ENCODE results near the gene PUS1. TPM values are rescaled to one million over a fixed set of nuclear protein-coding genes. Genes with fewer than 3 reads are reported as not detected.

The PUS1 gene
- total and polyA plus RNA-seq, 7 donors, result 11.7 to 46.8 (median 20.1) TPM

GRCh38 chr12:131986910-131987309 lies 57.8 kb downstream of the PUS1 start:
- Histone ChIP-seq H3K4me1 (no peaks in the 10 kb centered on the region), H3K36me3 (ENCODE audit: insufficient read depth in 1 of 2, low read depth in 1 of 2) (peaks cover 4 to 99% of the 10 kb centered on the region in 2 donors), H3K9me3 (no peaks in the 10 kb centered on the region), H3K27ac (no peak overlapping the region), H3K4me3 (no peak overlapping the region), H3K27me3 (ENCODE audit: insufficient read depth in 3 of 3, low read length in 2 of 3) (no peaks in the 10 kb centered on the region)
- no peak for TF ChIP-seq CTCF (IDR thresholded peaks at IDR 0.05)
- DNase-seq (no peak), ATAC-seq (no peak)
- intact Hi-C loops (cut with DNase I), result no loop called here
- 91 to 92% (median 92%) methylated on average over 5 of the region's 5 CpGs for WGBS, 3 donors

- Histone ChIP-seq H3K9me3 (no peaks in the 10 kb centered on the region), H3K27ac (no peak overlapping the region), H3K4me3 (no peak overlapping the region), H3K4me1 (no peaks in the 10 kb centered on the region), H3K27me3 (ENCODE audit: insufficient read depth in 3 of 3, low read length in 2 of 3) (no peaks in the 10 kb centered on the region), H3K36me3 (ENCODE audit: insufficient read depth in 1 of 2, low read depth in 1 of 2) (peaks cover 4 to 99% of the 10 kb centered on the region in 2 donors)
- 88 to 95% (median 93%) methylated on average over 8 of the region's 8 CpGs for WGBS, 3 donors
- ATAC-seq (no peak), DNase-seq (no peak)
- no peak for TF ChIP-seq CTCF (IDR thresholded peaks at IDR 0.05)
- intact Hi-C loops (cut with DNase I), result no loop called here
These were observed 58.5 kb downstream of the PUS1 start for GRCh38 chr12:131987552-131987951.

DNA sequence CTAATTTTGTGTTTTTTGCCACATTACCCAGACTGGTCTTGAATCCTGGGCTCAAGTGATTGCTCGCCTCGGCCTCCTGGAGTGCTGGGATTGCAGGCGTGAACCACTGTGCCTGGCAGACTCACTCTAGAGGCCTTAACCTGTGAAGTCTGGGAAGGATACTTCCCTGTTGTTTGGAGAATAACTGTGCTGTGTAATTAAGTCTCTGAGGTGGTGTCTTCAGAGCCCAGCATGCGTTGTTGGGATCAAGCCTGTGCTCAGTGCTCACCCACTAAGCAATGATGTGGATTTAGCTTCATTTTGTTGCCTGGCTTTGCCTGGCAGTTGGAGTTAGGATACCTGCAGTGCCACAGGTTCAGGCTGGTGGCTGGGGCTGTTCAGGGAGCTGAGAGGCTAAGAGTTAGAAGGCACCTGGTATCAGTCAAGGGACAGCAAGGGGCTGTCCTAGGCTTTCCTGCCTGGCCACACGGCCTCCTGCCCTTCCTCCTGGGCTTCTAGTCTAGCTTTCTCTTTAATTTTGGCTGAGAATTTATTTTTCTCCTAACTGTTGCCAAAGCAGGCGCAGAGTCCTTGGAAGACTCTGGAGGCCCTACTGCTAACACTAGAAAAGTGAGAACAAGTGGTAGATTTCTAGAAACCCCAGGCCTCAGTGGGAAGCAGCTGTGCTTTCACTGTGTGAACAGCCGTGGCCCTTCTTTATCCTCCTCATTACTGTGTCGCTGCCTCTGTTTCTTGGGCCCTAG lies 59.1 kb downstream of the PUS1 start:
- ATAC-seq, result no peak
- H3K27ac ChIP-seq, result no peak overlapping the region

GRCh38 chr12:131989021-131989420 lies 59.9 kb downstream of the PUS1 start:
- 85 to 92% (median 87%) methylated on average over 12 of the region's 12 CpGs for WGBS, 3 donors
- Histone ChIP-seq H3K4me1 (no peaks in the 10 kb centered on the region), H3K27me3 (ENCODE audit: insufficient read depth in 3 of 3, low read length in 2 of 3) (no peaks in the 10 kb centered on the region), H3K27ac (no peak overlapping the region), H3K4me3 (no peak overlapping the region), H3K36me3 (ENCODE audit: insufficient read depth in 1 of 2, low read depth in 1 of 2) (peaks cover 4 to 99% of the 10 kb centered on the region in 2 donors), H3K9me3 (no peaks in the 10 kb centered on the region)
- ATAC-seq (peak in 1 of 4 donors; percentile 15), DNase-seq (no peak)
- intact Hi-C loops (cut with DNase I), result no loop called here
- no peak for TF ChIP-seq CTCF (IDR thresholded peaks at IDR 0.05)

More for the DNA sequence above, 59.1 kb downstream of the PUS1 start:
- no peaks in the 10 kb centered on the region for H3K4me1 ChIP-seq
- no peak for DNase-seq
- WGBS, 3 donors, result 79 to 90% (median 84%) methylated on average over 8 of the region's 8 CpGs
- intact Hi-C loops (cut with DNase I), result no loop called here
- no peak overlapping the region for H3K4me3 ChIP-seq
- H3K9me3 ChIP-seq, result no peaks in the 10 kb centered on the region
- peaks cover 4 to 99% of the 10 kb centered on the region in 2 donors for H3K36me3 ChIP-seq (ENCODE audit: insufficient read depth in 1 of 2, low read depth in 1 of 2)
- no peak for TF ChIP-seq CTCF (IDR thresholded peaks at IDR 0.05)
- no peaks in the 10 kb centered on the region for H3K27me3 ChIP-seq (ENCODE audit: insufficient read depth in 3 of 3, low read length in 2 of 3)
